ES-I3 (cell line): Measurements from ENCODE around the gene PGA5.
"Not testable (repeated sequence)": the region's sequence is repeated elsewhere in the genome, so short reads cannot be mapped to it uniquely, and the experiment has no call there.

ENCODE experiments used
- H3K36me3 ChIP-seq: 2 replicates; pipeline ENCODE4 v1.6.1; 2013; ENCODE audit warnings: mild to moderate bottlenecking, low read length, control low read depth, moderate library complexity; ENCODE audit not compliant: insufficient read depth
- H3K4me1 ChIP-seq: 2 replicates; pipeline ENCODE4 v1.6.1; 2013; ENCODE audit warnings: mild to moderate bottlenecking, control low read depth, low read length; ENCODE audit not compliant: insufficient read depth
- H3K9ac ChIP-seq: 2 replicates; pipeline ENCODE4 v1.6.1; 2013; ENCODE audit warnings: low read depth, mild to moderate bottlenecking, low read length, moderate library complexity
- H3K9me3 ChIP-seq: 2 replicates; pipeline ENCODE4 v1.6.1; 2013; ENCODE audit warnings: mild to moderate bottlenecking, low read length, moderate library complexity; ENCODE audit not compliant: control insufficient read depth, insufficient read depth

The PGA5 gene

DNA sequence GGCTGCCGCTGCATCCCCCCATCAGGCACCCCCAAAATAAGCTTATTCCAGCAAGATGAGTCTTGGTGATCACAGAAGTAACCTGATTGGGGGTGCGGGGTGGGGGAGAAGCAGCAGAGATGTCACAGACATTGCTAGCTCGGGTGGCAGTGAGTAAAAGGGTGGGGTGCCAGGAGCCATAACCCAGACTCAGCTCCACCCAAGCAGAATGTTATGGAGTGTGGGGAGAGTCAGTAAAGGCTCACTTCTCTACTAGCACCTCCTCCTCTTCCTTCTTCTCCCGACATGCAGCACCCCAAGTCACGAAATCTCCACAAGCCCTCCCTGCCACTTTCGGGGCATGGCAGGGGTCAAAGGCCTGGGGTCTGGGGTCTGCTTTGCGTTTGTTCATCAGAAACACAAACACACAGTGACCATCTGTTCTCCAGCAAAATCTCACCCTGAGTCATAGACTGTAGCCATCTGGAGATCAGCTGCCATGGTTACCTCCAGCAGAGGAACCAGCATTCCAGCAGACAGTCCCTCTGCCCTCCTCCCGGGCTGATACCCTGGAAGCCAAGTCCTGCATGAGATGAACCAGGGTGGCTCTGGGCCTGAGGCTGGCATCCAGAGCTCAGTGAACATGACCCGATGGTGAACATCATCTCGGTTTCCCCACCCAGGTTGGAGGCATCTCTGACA, 4.4 kb downstream of the PGA5 start:
- H3K9me3 ChIP-seq, H3K4me1 ChIP-seq, H3K36me3 ChIP-seq, H3K9ac ChIP-seq: not testable (repeated sequence)

DNA sequence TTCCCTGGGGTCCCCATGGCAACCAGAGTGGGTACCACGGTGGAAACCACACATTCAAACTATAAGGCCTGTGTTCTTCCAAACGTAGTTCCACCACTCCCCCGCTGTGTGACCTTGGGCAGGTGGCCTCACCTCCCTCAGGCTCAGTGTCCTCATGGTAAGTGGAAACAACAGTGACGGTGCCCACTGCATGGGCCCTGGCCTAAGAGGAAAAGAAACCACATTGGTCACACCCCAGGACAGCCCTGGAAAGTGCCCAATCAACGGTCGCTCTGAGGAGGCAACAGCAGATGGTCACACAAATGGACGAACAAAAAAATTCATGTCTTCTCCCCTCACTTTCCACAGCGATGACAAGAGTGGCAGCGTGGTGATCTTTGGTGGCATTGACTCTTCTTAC, 7.1 kb downstream of the PGA5 start:
- not testable (repeated sequence) for H3K4me1 ChIP-seq, H3K9me3 ChIP-seq, H3K9ac ChIP-seq, H3K36me3 ChIP-seq

DNA sequence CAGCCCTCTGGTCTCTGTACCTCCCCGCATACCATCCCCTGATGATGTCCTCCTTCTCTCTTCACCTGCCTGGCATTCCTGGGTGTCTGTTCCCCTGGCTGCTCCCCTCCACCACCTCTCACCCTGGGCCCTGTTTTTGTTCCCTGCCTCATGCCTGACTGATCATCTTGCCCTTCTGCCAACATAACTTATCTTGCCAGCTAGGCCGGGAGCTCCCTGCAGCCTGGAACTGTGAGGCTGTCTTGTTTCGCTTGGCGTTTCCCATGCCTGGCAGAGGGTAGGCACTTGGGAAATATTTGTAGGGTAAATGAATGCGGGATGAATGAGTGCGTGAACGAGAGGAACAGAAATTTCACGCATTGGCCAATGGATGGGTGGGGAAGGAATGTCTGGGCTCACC, 8.2 kb downstream of the PGA5 start:
- not testable (repeated sequence) for H3K9ac ChIP-seq, H3K4me1 ChIP-seq, H3K9me3 ChIP-seq, H3K36me3 ChIP-seq

DNA sequence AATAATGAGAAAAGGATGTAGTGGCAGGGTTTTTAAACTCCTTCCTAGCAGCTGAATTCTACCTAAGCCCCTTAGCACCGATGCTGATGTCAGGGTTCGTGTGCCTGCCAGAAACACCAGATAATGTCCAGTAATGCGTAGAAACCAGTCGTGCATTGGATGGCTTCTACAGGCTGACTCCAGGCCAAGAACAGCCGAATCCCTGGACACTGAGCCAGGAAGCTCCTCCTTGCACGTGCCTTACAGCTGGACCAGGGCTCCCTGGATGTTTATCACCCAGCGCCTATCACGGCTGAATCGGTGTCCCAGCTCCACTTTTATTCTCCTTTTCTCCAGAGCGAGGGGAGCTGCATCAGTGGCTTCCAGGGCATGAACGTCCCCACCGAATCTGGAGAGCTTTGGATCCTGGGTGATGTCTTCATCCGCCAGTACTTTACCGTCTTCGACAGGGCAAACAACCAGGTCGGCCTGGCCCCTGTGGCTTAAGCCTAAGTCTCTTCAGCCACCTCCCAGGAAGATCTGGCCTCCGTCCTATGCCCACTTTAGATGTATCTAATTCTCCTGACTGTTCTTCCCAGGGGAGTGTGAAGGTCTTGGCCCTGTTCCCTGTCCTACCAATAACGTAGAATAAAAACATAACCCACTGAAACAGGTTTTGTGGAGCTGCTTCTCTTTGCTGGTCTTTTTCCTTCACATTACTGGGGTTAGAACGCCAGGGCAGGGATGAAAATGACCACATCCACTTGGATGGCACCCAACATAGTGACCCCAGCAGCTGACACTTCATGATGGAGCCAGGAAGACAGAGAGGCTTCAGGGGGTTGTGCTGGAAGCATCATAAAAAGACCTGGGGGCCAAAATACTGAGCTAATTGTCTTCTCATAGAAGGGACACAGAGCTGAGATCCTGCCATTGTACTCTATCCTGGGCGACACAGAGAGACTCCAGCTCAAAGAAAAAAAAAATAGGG, 10.1 kb downstream of the PGA5 start:
- not testable (repeated sequence) for H3K9me3 ChIP-seq, H3K4me1 ChIP-seq, H3K36me3 ChIP-seq, H3K9ac ChIP-seq

DNA sequence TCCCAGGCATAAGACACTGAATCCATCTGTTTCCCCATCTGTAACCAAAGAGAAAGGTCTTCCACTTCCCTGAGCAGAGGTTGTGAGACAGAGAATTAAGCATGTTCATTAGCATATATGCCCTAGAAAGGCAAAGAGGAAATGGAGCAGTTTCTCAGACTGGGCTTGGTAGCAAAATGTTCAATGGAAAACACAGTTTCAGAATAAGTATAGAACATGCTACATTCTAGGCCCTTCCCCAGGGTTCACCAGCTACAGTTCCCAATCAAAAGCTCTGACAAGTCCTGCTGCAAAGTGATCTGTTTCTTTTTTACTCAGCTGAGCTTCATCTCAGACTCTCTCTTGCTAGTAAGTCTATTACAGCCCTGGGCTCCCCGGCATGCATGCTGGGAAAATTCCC, 11.4 kb downstream of the PGA5 start:
- not testable (repeated sequence) for H3K36me3 ChIP-seq, H3K9ac ChIP-seq, H3K4me1 ChIP-seq, H3K9me3 ChIP-seq

DNA sequence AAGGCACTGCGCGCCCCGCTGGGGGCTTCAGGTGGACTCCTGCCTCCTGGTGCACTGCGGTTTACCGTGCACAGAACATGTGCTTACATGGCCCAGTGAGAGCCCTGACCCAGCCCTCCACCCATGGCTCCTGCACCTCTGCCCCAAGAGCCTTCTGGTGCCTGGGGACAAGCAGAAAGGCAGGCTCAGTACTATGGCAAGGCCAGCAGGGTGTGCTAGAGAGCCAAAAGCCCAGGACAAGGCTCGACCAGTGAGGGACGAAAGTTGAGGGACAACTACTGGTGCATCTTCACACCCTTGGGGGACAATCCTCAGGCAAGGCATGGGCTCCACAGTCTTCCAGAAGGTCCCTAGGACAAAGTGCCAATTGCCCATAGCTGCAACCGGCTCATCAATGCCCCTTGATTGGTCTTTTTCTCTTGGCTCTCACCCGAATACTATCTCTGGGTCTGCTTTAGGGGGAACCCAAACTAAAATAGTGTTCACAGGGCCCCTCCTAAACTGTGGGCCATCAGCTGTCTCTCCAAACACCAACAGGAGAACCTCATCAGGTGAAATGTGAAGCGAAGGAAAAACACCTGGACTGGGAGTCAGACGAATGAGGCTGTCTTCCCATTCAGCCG, 13.5 kb downstream of the PGA5 start:
- Histone ChIP-seq H3K9ac (no peak overlapping the region), H3K36me3 (no peaks in the 10 kb centered on the region), H3K4me1 (no peaks in the 10 kb centered on the region), H3K9me3 (no peaks in the 10 kb centered on the region)

DNA sequence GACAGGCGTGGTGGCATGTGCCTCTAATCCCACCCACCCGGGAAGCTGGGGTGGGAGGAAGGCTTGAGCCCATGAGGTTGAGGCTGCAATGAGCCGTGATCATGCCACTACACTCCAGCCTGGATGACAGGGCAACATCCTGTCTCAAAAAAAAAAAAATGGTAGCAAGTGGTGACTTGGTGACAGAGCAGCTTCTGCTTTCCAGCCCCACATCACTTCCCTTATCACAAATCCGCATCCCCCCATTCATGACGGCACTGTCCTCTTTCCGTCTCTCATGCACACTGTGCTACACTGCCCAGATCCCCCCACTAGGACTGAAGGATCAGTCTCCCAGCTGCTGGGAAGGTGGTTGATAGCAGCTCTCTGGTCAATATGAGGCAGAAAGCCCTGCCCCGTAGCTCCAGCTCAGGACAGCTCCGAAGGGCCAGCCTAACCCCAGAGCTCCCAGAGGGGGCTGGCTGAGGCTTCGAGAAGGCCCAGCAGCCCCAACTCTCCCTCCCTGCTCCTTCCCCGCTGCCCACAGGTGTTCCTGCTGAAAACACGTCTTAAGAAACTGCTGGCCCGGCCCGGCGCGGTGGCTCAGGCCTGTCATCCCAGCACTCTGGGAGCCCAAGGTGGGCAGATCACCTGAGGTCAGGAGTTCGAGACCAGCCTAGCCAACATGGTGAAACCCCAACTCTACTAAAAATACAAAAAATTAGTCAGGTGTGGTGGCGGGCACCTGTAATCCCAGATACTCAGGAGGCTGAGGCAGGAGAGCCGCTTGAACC, 15.9 kb downstream of the PGA5 start:
- H3K36me3 ChIP-seq, result no peaks in the 10 kb centered on the region; the same call in 1 of the 2 replicates
- no peak overlapping the region for H3K9ac ChIP-seq

DNA sequence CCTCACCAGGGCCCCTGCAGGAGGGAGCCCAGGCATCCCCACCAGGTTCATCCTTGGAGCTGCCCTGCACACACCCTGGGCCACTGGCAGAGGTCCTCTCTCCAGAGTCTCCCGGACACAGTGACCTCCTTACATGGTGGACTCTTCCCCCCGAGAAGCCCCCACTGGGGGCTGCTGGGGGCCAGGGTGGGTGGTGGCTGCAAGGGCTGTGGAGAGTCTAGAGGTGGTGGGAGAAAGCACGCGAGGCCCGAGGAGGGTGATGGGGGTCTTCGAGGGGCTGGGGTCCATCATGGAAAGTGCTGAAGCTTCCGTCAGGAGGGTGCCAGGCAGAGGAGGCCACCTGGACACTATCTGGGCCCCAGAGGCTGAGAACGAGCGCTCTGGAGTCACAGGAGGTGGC, 17.6 kb downstream of the PGA5 start:
- Histone ChIP-seq H3K36me3 (peaks cover 3% of the 10 kb centered on the region; the same call in 1 of the 2 replicates), H3K4me1 (no peaks in the 10 kb centered on the region), H3K9ac (no peak overlapping the region), H3K9me3 (no peaks in the 10 kb centered on the region)

More for the DNA sequence above, 15.9 kb downstream of the PGA5 start:
- H3K9me3 ChIP-seq, result no peaks in the 10 kb centered on the region
- no peaks in the 10 kb centered on the region for H3K4me1 ChIP-seq

DNA sequence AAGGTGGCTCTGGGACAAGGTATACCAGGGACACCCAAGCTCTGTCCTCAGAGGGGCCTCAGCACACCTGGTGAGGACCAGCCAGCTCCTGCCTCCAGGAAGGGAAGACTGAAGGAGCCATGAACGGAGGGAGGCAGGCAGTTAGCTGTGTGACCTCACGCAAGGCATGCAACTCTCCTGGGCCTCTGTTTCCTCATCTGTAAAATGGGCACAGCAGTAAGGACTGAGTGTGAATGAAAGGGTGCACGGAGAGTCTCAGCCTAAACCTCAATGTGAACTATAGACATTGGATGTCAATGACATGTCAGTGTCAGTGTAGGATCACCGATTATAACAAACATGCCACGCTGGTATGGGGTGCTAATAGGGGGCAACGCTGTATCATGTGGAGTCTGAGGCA, 18.4 kb downstream of the PGA5 start:
- no peaks in the 10 kb centered on the region for H3K9me3 ChIP-seq
- H3K4me1 ChIP-seq, result no peaks in the 10 kb centered on the region
- H3K9ac ChIP-seq, result no peak overlapping the region
- H3K36me3 ChIP-seq, result peaks cover 3% of the 10 kb centered on the region; the same call in 1 of the 2 replicates

DNA sequence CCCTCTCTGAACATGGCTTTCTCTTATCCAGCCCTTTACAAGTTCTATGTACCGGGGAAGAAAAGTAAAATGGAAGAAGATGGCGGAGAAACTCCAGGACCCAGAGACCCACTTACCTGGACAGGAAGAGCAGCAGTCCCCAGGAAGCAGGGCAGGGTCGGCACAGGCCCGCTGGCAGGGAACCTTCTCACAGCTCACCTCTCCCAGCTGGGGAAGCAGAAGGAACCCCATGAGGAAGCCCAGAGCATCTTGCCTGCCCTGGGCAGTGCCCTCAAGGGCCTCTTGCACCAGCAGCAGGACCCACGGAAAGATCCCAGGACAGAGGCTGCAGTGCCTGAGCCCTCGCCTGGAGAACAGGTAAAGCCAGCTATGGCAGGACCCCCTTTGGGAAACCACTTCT, 23.4 kb downstream of the PGA5 start:
- no peaks in the 10 kb centered on the region for H3K9me3 ChIP-seq
- no peaks in the 10 kb centered on the region for H3K4me1 ChIP-seq
- H3K36me3 ChIP-seq, result peaks cover 3% of the 10 kb centered on the region
- no peak overlapping the region for H3K9ac ChIP-seq

DNA sequence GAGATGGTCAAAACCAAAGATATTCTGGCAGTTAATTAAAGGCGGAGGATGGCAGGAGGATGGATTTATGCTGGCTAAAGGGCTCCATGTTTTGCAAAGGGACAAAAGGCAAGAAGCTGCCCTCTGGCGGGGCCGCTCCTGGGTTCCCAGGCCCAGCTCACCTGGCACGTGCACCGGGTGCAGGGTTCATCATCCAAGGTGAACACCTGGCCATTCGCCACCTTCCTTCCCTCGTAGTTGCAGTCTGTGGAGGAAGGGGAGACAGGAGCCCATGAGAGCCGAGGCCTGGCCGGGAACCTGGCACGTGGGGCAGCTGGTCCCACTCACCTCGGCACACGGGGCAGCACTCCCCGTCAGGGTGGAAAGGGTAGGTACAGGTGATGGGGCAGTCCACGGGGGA, 23.8 kb downstream of the PGA5 start:
- H3K9ac ChIP-seq, result no peak overlapping the region

DNA sequence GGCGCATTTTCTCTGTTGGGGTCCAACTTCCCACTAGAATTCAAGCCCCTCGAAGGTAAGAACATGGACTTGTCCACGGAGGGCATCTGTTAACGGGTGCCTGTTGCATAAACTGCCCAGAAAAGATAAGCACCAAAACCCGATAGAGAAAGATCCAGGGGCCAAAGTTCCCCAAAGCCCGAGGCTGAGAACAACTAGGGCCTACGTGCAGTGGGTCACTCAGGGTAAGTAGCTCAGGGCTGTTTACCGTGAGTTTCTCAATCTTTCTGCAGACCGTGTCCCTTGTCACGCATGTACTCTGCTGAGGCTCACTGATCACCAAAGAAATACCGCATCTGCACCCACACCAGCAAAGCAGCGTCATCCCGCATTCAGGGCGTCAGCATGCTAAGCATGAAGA, 24.4 kb downstream of the PGA5 start:
- H3K9me3 ChIP-seq, result no peaks in the 10 kb centered on the region
- H3K4me1 ChIP-seq, result no peaks in the 10 kb centered on the region
- H3K36me3 ChIP-seq, result peaks cover 3% of the 10 kb centered on the region
- H3K9ac ChIP-seq, result no peak overlapping the region

More for the DNA sequence above, 23.8 kb downstream of the PGA5 start:
- H3K36me3 ChIP-seq, result peaks cover 3% of the 10 kb centered on the region
- no peaks in the 10 kb centered on the region for H3K4me1 ChIP-seq
- no peaks in the 10 kb centered on the region for H3K9me3 ChIP-seq

DNA sequence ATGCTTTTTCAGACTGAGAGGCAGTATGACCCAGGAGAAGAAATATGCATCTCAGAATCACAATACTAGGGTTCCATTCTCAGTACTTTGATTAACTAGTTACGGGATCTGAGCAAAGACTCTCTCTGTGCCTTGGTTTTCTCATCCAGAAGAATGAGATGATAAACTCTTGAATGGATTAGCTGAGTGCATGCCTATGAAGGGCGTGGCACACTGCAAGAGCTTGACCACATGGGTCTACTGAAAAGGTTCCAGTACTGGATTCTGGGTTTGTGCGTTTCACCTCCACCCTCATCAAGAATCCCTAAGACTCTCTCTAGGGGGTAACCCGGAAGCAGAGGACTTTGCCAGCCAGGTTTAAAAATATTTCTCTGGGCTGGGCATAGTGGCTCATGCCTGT, 25.6 kb downstream of the PGA5 start:
- H3K4me1 ChIP-seq, result no peaks in the 10 kb centered on the region
- H3K36me3 ChIP-seq, result peaks cover 3% of the 10 kb centered on the region
- H3K9ac ChIP-seq, result no peak overlapping the region
- H3K9me3 ChIP-seq, result no peaks in the 10 kb centered on the region

DNA sequence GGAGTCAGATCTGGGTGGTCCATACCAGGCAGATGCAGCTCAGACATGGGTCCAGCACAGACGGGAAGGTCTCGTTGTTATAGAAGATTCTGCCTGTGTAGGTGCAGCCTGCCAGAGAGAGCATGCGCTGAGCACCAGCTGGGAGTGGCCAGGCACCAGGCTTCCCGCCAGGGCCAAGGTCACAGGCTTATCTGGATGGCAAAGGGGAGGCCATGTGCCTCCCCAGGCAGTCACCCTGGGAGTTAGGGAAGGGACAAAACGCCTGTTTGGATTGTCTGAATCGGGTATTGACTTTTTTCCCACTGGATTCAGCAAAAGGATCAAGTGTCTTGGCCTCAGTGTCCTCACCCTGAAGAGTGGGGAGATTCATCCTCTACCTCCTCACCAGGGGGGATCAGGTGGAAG, 26.5 kb downstream of the PGA5 start:
- Histone ChIP-seq H3K9me3 (no peaks in the 10 kb centered on the region), H3K36me3 (peaks cover 4% of the 10 kb centered on the region), H3K9ac (no peak overlapping the region), H3K4me1 (no peaks in the 10 kb centered on the region)
